Mammary epithelial cell (primary cell): ENCODE data around the gene POLR2J.
"Not testable (repeated sequence)": the region's sequence is repeated elsewhere in the genome, so short reads cannot be mapped to it uniquely, and the experiment has no call there.

Experiments used
- CTCF ChIP-seq, 2 donors: IDR thresholded peaks in 1 of 2; conservative IDR thresholded peaks in 1 of 2; 2 replicates each; pipeline ENCODE4 v1.5.1; 2011 to 2012; ENCODE audit warnings: inconsistent platforms in 2 of 2, low read length in 2 of 2, mild to moderate bottlenecking in 2 of 2, control low read depth in 1 of 2, low read depth in 1 of 2; ENCODE audit not compliant: insufficient read depth in 1 of 2; ENCODE audit errors: extremely low read depth in 1 of 2
- EZH2 ChIP-seq: IDR thresholded peaks from 2 replicates; pipeline ENCODE4 v1.6.1; 2012; ENCODE audit warnings: low read length, inconsistent platforms, borderline replicate concordance

DNA sequence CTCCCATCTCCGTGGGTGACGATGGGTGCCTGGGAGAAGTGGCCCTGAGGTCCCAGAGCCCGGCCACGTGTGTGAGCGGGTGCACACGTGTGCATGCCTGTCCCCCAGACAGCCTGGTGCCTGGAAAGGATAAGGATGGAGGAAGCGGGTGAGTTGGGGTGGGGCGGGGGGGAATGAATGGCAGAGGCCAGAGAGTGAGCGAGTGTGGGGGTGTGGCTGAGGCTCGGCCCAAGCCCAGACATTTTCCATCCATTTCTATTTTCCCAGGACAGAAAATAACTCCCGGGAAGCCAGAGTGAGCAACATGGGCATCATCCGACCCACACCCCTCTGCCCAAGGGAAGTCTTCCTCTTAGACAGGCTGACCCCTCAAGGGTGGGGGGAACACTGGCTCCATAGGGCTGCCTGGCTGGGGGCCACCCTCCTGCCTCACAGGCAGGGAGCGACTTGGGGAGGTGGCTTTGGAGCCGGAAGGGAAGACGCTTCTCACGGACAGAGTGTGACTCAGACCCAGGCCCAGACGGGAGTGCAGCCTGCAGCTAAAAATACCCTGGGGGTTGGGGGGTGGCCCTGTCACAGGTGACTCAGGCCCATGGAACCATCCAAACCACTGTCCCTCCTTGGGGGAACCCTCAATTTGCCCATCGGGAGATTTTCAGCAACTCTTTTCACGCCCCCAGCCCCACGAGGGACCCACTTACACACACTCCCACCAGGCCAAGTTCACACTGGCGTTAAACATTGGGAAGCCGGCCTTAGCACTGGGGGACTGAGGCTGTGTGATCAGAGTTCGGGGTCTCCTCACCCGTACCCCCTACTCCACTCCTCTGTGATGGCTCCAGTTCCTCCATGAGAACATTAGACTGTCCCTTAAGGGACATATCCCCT, 26.8 kb upstream of the POLR2J start:
- not testable (repeated sequence) for TF ChIP-seq CTCF (conservative IDR thresholded peaks at IDR 0.05 in 1 of 2, IDR thresholded peaks at IDR 0.05 in 1 of 2; ENCODE audit: extremely low read depth in 1 of 2, insufficient read depth in 1 of 2, low read depth in 1 of 2, low read length in 2 of 2); EZH2
